ENCODE results near the gene APCDD1L.

DNA sequence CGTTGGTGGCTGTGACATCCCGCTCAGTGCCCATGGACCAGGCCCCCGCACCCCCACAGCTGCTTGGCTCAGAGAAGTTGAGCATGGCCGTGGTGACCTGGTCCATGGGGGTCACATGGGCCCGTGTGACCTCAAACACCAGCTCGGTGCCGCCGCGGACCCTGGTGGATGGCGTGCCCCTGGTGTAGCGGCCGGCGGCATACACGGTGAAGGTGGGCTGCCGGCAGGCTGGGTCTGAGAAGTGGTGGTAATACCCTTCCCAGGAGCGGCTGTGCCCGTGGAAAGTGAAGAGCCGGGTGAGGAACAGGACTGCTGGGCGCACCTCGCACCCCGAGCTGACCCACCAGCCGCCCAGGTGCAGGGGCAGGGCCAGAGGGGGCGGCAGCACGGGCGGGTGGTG is 54.1 kb downstream of the APCDD1L start:
- TF ChIP-seq, protein P1, sequence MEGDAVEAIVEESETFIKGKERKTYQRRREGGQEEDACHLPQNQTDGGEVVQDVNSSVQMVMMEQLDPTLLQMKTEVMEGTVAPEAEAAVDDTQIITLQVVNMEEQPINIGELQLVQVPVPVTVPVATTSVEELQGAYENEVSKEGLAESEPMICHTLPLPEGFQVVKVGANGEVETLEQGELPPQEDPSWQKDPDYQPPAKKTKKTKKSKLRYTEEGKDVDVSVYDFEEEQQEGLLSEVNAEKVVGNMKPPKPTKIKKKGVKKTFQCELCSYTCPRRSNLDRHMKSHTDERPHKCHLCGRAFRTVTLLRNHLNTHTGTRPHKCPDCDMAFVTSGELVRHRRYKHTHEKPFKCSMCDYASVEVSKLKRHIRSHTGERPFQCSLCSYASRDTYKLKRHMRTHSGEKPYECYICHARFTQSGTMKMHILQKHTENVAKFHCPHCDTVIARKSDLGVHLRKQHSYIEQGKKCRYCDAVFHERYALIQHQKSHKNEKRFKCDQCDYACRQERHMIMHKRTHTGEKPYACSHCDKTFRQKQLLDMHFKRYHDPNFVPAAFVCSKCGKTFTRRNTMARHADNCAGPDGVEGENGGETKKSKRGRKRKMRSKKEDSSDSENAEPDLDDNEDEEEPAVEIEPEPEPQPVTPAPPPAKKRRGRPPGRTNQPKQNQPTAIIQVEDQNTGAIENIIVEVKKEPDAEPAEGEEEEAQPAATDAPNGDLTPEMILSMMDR (IDR thresholded peaks at IDR 0.05; ENCODE audit: insufficient read depth, low read length), result no peak
- TF ChIP-seq POLR2AphosphoS5 (IDR thresholded peaks at IDR 0.05; ENCODE audit: low read depth) (no peak), GABPA (IDR thresholded peaks at IDR 0.05; ENCODE audit: low read depth) (no peak)
- TF ChIP-seq, protein P2, sequence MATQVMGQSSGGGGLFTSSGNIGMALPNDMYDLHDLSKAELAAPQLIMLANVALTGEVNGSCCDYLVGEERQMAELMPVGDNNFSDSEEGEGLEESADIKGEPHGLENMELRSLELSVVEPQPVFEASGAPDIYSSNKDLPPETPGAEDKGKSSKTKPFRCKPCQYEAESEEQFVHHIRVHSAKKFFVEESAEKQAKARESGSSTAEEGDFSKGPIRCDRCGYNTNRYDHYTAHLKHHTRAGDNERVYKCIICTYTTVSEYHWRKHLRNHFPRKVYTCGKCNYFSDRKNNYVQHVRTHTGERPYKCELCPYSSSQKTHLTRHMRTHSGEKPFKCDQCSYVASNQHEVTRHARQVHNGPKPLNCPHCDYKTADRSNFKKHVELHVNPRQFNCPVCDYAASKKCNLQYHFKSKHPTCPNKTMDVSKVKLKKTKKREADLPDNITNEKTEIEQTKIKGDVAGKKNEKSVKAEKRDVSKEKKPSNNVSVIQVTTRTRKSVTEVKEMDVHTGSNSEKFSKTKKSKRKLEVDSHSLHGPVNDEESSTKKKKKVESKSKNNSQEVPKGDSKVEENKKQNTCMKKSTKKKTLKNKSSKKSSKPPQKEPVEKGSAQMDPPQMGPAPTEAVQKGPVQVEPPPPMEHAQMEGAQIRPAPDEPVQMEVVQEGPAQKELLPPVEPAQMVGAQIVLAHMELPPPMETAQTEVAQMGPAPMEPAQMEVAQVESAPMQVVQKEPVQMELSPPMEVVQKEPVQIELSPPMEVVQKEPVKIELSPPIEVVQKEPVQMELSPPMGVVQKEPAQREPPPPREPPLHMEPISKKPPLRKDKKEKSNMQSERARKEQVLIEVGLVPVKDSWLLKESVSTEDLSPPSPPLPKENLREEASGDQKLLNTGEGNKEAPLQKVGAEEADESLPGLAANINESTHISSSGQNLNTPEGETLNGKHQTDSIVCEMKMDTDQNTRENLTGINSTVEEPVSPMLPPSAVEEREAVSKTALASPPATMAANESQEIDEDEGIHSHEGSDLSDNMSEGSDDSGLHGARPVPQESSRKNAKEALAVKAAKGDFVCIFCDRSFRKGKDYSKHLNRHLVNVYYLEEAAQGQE (IDR thresholded peaks at IDR 0.05; ENCODE audit: insufficient replicate concordance, low read depth), result no peak

Data from HL-60 (cell line).